Kidney (tissue), 22 donors: Measurements from ENCODE around the gene GARIN5A. TPM values are rescaled to one million over a fixed set of nuclear protein-coding genes. Genes with fewer than 3 reads are reported as not detected.

Source experiments
- DNase-seq, 5 donors: peaks; one replicate each; pipeline ENCODE4 v3.0.0-alpha.2; 2013 to 2020
- FAIRE-seq: peaks from 2 replicates; lab custom pipeline; 2012; peaks lifted over from hg19 to GRCh38; lab: Jason Lieb, UNC
- H3K27ac ChIP-seq, 2 donors: one replicate each; pipeline ENCODE4 v1.7.0; 2013; ENCODE audit warnings: low read depth in 2 of 2, low read length in 2 of 2, inconsistent platforms in 1 of 2
- H3K27me3 ChIP-seq: one replicate; pipeline ENCODE4 v1.7.1; 2013; ENCODE audit warnings: low read length, inconsistent platforms; ENCODE audit not compliant: control insufficient read depth, insufficient read depth
- H3K36me3 ChIP-seq, 3 donors: one replicate each; pipeline versions ENCODE4 v1.7.0 to v1.7.1; 2013; ENCODE audit warnings: low read length in 3 of 3, control low read depth in 1 of 3, inconsistent platforms in 1 of 3; ENCODE audit not compliant: insufficient read depth in 3 of 3, control insufficient read depth in 2 of 3
- H3K4me1 ChIP-seq, 3 donors: one replicate each; pipeline versions ENCODE4 v1.7.0 to v1.7.1; 2013; ENCODE audit warnings: low read length in 3 of 3, inconsistent platforms in 1 of 3, low read depth in 1 of 3; ENCODE audit not compliant: control insufficient read depth in 2 of 3, insufficient read depth in 2 of 3
- H3K4me3 ChIP-seq, 3 donors: one replicate each; pipeline versions ENCODE4 v1.7.0 to v1.8.1; 2013; ENCODE audit warnings: low read length in 3 of 3, control low read depth in 1 of 3, inconsistent platforms in 1 of 3
- H3K9ac ChIP-seq, 3 donors: one replicate each; pipeline versions ENCODE4 v1.7.0 to v1.7.1; 2013; ENCODE audit warnings: low read length in 3 of 3, control low read depth in 1 of 3, inconsistent platforms in 1 of 3
- H3K9me3 ChIP-seq, 3 donors: one replicate each; pipeline versions ENCODE4 v1.7.0 to v1.7.1; 2013; ENCODE audit warnings: low read length in 3 of 3, control low read depth in 1 of 3, inconsistent platforms in 1 of 3; ENCODE audit not compliant: control insufficient read depth in 2 of 3, insufficient read depth in 1 of 3
- CTCF ChIP-seq: IDR thresholded peaks from 3 replicates; pipeline ENCODE4 v1.5.1; 2012; ENCODE audit warnings: mild to moderate bottlenecking, moderate library complexity, borderline replicate concordance; ENCODE audit not compliant: insufficient read depth; ENCODE audit errors: extremely low read depth
- intact Hi-C: fragments of 100-400 bp; cut with DNase I; formaldehyde crosslinking; loops from one replicate; pipeline ENCODE4 v1.11.1; 2022
- long read RNA-seq, 10 donors: library from polyadenylated mRNA in 1 of 10; unstranded in 1 of 10; transcript quantifications; one replicate each; pipeline ENCODE4 v2.0.0 and lab custom pipeline, GENCODE V29; 2021 to 2026
- polyA plus RNA-seq: library from polyadenylated mRNA; stranded (reverse); fragments of 350-450 nt; fragmentation: Illumina TruSeq; extraction: RNeasy Lipid Tissue Mini Kit (QIAGEN cat#74804); gene quantifications from one replicate; pipeline ENCODE4 v1.2.3, GENCODE V29; 2014; ENCODE audit warnings: low read depth, low replicate concordance; ENCODE audit not compliant: insufficient read depth
- total RNA-seq: library from RNA; stranded (reverse); fragmentation: NEBNext Ultra II Directional; extraction: Animal tissue kit (Norgen Biotek cat#: 25700); gene quantifications from one replicate; pipeline ENCODE4 v1.2.1, GENCODE V29; 2021
- donor health status: control.
- donor health status: control.
- donor health status: control.
- donor health status: control.
- donor health status: control.
- donor health status: DM: yes; HTN: yes; CAD: no.
- donor health status: Normal renal cell carcinoma (clear cell type).

GARIN5A gene
- 2.0 TPM for total RNA-seq
- 9.0 TPM for polyA plus RNA-seq
- long read RNA-seq, donor 1, partial matches to known transcripts, result 0 of 5 reads
- long read RNA-seq, donor 1, other reads (novel, unspliced or antisense), result 0 of 5 reads
- long read RNA-seq, donor 2, partial matches to known transcripts, result 6 of 27 reads
- long read RNA-seq, donor 2, other reads (novel, unspliced or antisense), result 18 of 27 reads
- long read RNA-seq, donor 3, transcript FAM71E1-202 (5 exons, 1,225 nt), result major isoform, 7 of 10 reads
- long read RNA-seq, donor 3, partial matches to known transcripts, result 0 of 10 reads
- long read RNA-seq, donor 3, other reads (novel, unspliced or antisense), result 0 of 10 reads
- long read RNA-seq, donor 4, partial matches to known transcripts, result 0 of 2 reads
- long read RNA-seq, donor 4, other reads (novel, unspliced or antisense), result 0 of 2 reads
- long read RNA-seq, donor 5, result 0 reads
- long read RNA-seq, donor 6, partial matches to known transcripts, result 0 of 2 reads
- long read RNA-seq, donor 6, other reads (novel, unspliced or antisense), result 0 of 2 reads
- long read RNA-seq, donor 7, partial matches to known transcripts, result 0 of 3 reads
- long read RNA-seq, donor 7, other reads (novel, unspliced or antisense), result 1 of 3 reads
- long read RNA-seq, donor 8, partial matches to known transcripts, result 0 of 4 reads
- long read RNA-seq, donor 8, other reads (novel, unspliced or antisense), result 0 of 4 reads
- long read RNA-seq, donor 9, partial matches to known transcripts, result 0 of 2 reads
- long read RNA-seq, donor 9, other reads (novel, unspliced or antisense), result 0 of 2 reads
- long read RNA-seq, donor 10, partial matches to known transcripts, result 0 of 7 reads
- long read RNA-seq, donor 10, other reads (novel, unspliced or antisense), result 0 of 7 reads

- H3K4me3 ChIP-seq, result peak within 1 kb of the TSS; percentile 81 to 96 (median 88)
- H3K27me3 ChIP-seq, result no peaks in the 10 kb centered on the region
- DNase-seq, result peak; percentile 97 to 98 (median 97)
- H3K27ac ChIP-seq, result peak within 1 kb of the TSS; percentile 62 to 82
- intact Hi-C loops, result no loop called here
- TF ChIP-seq CTCF, result no peak
- peak within 1 kb of the TSS; percentile 68 to 81 (median 72) for H3K9ac ChIP-seq
- H3K4me1 ChIP-seq, result peaks cover 0 to 9% (median 0%) of the 10 kb centered on the region in 3 donors
- H3K36me3 ChIP-seq, result peaks cover 0 to 12% (median 10%) of the 10 kb centered on the region in 3 donors
- no peak for FAIRE-seq
- no peaks in the 10 kb centered on the region for H3K9me3 ChIP-seq
These were observed at the start of gene GARIN5A, which contains the start of gene EMC10 for GRCh38 chr19:50476224-50476906. GARIN5A (minus strand) TSS chr19:50476848; CDS start chr19:50476388, 460 bp downstream. EMC10 (plus strand) TSS chr19:50476507; CDS start chr19:50476545, 38 bp downstream.

- Histone ChIP-seq H3K4me3 (no peak overlapping the region), H3K9ac (no peak overlapping the region), H3K4me1 (no peaks in the 10 kb centered on the region), H3K27me3 (no peaks in the 10 kb centered on the region), H3K9me3 (no peaks in the 10 kb centered on the region), H3K27ac (no peak overlapping the region), H3K36me3 (no peaks in the 10 kb centered on the region)
- intact Hi-C loops, result no loop called here
- no peak for TF ChIP-seq CTCF
- FAIRE-seq (no peak), DNase-seq (peak in 1 of 5 donors; percentile 49)
These were observed 46.2 kb upstream of the GARIN5A start for GRCh38 chr19:50522881-50523280.

GRCh38 chr19:50520822-50521465 is 44.3 kb upstream of the GARIN5A start:
- H3K4me1 ChIP-seq, result no peaks in the 10 kb centered on the region
- no peak for FAIRE-seq
- no peak for TF ChIP-seq CTCF
- H3K36me3 ChIP-seq, result no peaks in the 10 kb centered on the region
- no peak overlapping the region for H3K4me3 ChIP-seq
- no peaks in the 10 kb centered on the region for H3K27me3 ChIP-seq
- DNase-seq, result peak in 1 of 5 donors; percentile 46
- intact Hi-C loops, result no loop called here
- H3K9me3 ChIP-seq, result no peaks in the 10 kb centered on the region
- H3K27ac ChIP-seq, result no peak overlapping the region
- no peak overlapping the region for H3K9ac ChIP-seq
